ENCODE data around the gene STN1.

The STN1 gene

GRCh38 chr10:103894441-103894864 lies 23.5 kb downstream of the STN1 start:
- DNase-seq (ENCODE audit: low spot score), result no peak

GRCh38 chr10:103893817-103894216 lies 24.2 kb downstream of the STN1 start:
- no peak for DNase-seq (ENCODE audit: low spot score)

GRCh38 chr10:103892181-103892580 lies 25.8 kb downstream of the STN1 start:
- no peak for DNase-seq (ENCODE audit: low spot score)

GRCh38 chr10:103890688-103891087 lies 27.3 kb downstream of the STN1 start:
- no peak for DNase-seq (ENCODE audit: low spot score)

GRCh38 chr10:103890194-103890658 lies 27.8 kb downstream of the STN1 start:
- DNase-seq (ENCODE audit: low spot score), result no peak

GRCh38 chr10:103889121-103889720 lies 28.8 kb downstream of the STN1 start:
- DNase-seq (ENCODE audit: low spot score), result no peak

GRCh38 chr10:103888113-103888841 lies 29.7 kb downstream of the STN1 start:
- DNase-seq (ENCODE audit: low spot score), result peak; percentile 60

GRCh38 chr10:103885617-103886016 lies 32.4 kb downstream of the STN1 start:
- DNase-seq (ENCODE audit: low spot score), result no peak

- peak; percentile 60 for DNase-seq (ENCODE audit: low spot score)
Measured at GRCh38 chr10:103884681-103885139, 33.3 kb downstream of the STN1 start.

- no peak for DNase-seq (ENCODE audit: low spot score)
Measured at GRCh38 chr10:103882285-103883007, 35.5 kb downstream of the STN1 start.

- no peak for DNase-seq (ENCODE audit: low spot score)
Measured at GRCh38 chr10:103881416-103882284, 36.3 kb downstream of the STN1 start.

GRCh38 chr10:103879831-103880230 lies 38.2 kb downstream of the STN1 start:
- DNase-seq (ENCODE audit: low spot score), result no peak

- no peak for DNase-seq (ENCODE audit: low spot score)
Measured at GRCh38 chr10:103879409-103879808, 38.6 kb downstream of the STN1 start.

- no peak for DNase-seq (ENCODE audit: low spot score)
Measured at GRCh38 chr10:103877861-103878260, 40.1 kb downstream of the STN1 start.

GRCh38 chr10:103876155-103876554 lies 41.8 kb downstream of the STN1 start:
- no peak for DNase-seq (ENCODE audit: low spot score)

GRCh38 chr10:103874730-103875129 lies 43.3 kb downstream of the STN1 start:
- no peak for DNase-seq (ENCODE audit: low spot score)

GRCh38 chr10:103872137-103872931 lies 45.6 kb downstream of the STN1 start:
- no peak for DNase-seq (ENCODE audit: low spot score)

- no peak for DNase-seq (ENCODE audit: low spot score)
Measured at GRCh38 chr10:103871006-103871405, 47.0 kb downstream of the STN1 start.

- no peak for DNase-seq (ENCODE audit: low spot score)
Measured at GRCh38 chr10:103870516-103870915, 47.5 kb downstream of the STN1 start.

- no peak for DNase-seq (ENCODE audit: low spot score)
Measured at GRCh38 chr10:103869336-103869735, 48.6 kb downstream of the STN1 start.

- DNase-seq (ENCODE audit: low spot score), result no peak
Measured at GRCh38 chr10:103868200-103868599, 49.8 kb downstream of the STN1 start.

All from hematopoietic multipotent progenitor cell treated with erythropoietin and hydrocortisone succinate and interleukin-3 and kit ligand, for 17 days (in vitro differentiated cells).